Neural progenitor cell (in vitro differentiated cells): Measurements from ENCODE around the gene LRRC34. TPM values are rescaled to one million over a fixed set of nuclear protein-coding genes. Genes with fewer than 3 reads are reported as not detected.

Source experiments
- DNase-seq: peaks from one replicate; pipeline ENCODE4 v3.0.0-alpha.2; 2016; ENCODE audit warnings: low spot score
- H2AFZ ChIP-seq: fragments of 200-600 bp; sonication (generic); replicated peaks from 2 replicates; pipeline ENCODE4 v1.6.1; 2016; ENCODE audit warnings: antibody characterized with exemption
- H3F3A ChIP-seq: fragments of 200-600 bp; sonication (generic); 2 replicates; pipeline ENCODE4 v1.6.1; 2016; ENCODE audit warnings: antibody characterized with exemption, low read depth
- H3K27ac ChIP-seq: fragments of 200-600 bp; sonication (generic); 2 replicates; pipeline ENCODE4 v1.5.1; 2016; ENCODE audit warnings: mild to moderate bottlenecking
- H3K27me3 ChIP-seq: fragments of 200-600 bp; sonication (generic); 2 replicates; pipeline ENCODE4 v1.6.1; 2016; ENCODE audit warnings: mild to moderate bottlenecking, moderate library complexity
- H3K36me3 ChIP-seq: fragments of 200-600 bp; sonication (generic); 2 replicates; pipeline ENCODE4 v1.5.1; 2016
- H3K4me1 ChIP-seq: fragments of 200-600 bp; sonication (generic); 2 replicates; pipeline ENCODE4 v1.6.1; 2016; ENCODE audit warnings: mixed run types
- H3K4me2 ChIP-seq: fragments of 200-600 bp; sonication (generic); 2 replicates; pipeline ENCODE4 v1.6.1; 2016
- H3K4me3 ChIP-seq: fragments of 200-600 bp; sonication (generic); 2 replicates; pipeline ENCODE4 v1.5.1; 2016
- H3K79me2 ChIP-seq: fragments of 200-600 bp; sonication (generic); 2 replicates; pipeline ENCODE4 v1.6.1; 2016; ENCODE audit warnings: low read depth
- H3K9ac ChIP-seq: fragments of 200-600 bp; sonication (generic); 2 replicates; pipeline ENCODE4 v1.6.1; 2016
- H3K9me3 ChIP-seq: fragments of 200-600 bp; sonication (generic); 2 replicates; pipeline ENCODE4 v1.5.1; 2016; ENCODE audit warnings: low read depth
- H4K20me1 ChIP-seq: fragments of 200-600 bp; sonication (generic); 2 replicates; pipeline ENCODE4 v1.6.1; 2016; ENCODE audit warnings: low read depth
- H3K27ac Mint-ChIP-seq: 3 replicates; pipeline ENCODE4 v1.8.0; 2021; ENCODE audit warnings: mixed read lengths
- H3K27me3 Mint-ChIP-seq: 2 replicates; pipeline ENCODE4 v1.8.0; 2022; ENCODE audit warnings: low read depth, mild to moderate bottlenecking, inconsistent platforms, moderate library complexity, mixed read lengths; ENCODE audit not compliant: insufficient read depth
- H3K36me3 Mint-ChIP-seq: 3 replicates; pipeline ENCODE4 v1.8.0; 2021; ENCODE audit warnings: mixed read lengths
- H3K4me1 Mint-ChIP-seq: 3 replicates; pipeline ENCODE4 v1.8.0; 2021; ENCODE audit warnings: mixed read lengths
- H3K4me3 Mint-ChIP-seq: 3 replicates; pipeline ENCODE4 v1.8.0; 2021; ENCODE audit warnings: mild to moderate bottlenecking, moderate library complexity, mixed read lengths
- H3K9me3 Mint-ChIP-seq: 3 replicates; pipeline ENCODE4 v1.8.0; 2020; ENCODE audit warnings: mixed read lengths
- CTCF ChIP-seq: fragments of 200-600 bp; sonication (generic); IDR thresholded peaks from 2 replicates; pipeline ENCODE4 v1.5.1; 2017; ENCODE audit warnings: antibody characterized with exemption, mild to moderate bottlenecking
- EZH2 ChIP-seq: fragments of 200-600 bp; sonication (generic); IDR thresholded peaks from 2 replicates; pipeline ENCODE4 v1.6.1; 2017; ENCODE audit warnings: antibody characterized with exemption, mild to moderate bottlenecking, moderate library complexity
- EZH2phosphoT487 ChIP-seq: fragments of 200-600 bp; sonication (generic); IDR thresholded peaks from 2 replicates; pipeline ENCODE4 v1.6.1; 2017; ENCODE audit warnings: antibody characterized with exemption
- total RNA-seq: library from RNA; depleted of rRNA; stranded (reverse); fragments of >200 nt; gene quantifications from 2 replicates; pipeline ENCODE4 v1.2.3, GENCODE V29; 2015; ENCODE audit warnings: low replicate concordance

Gene LRRC34
- total RNA-seq, 1 donor from 2014 or later = 54.8 TPM

GRCh38 chr3:169764882-169765612 lies 47.7 kb downstream of the LRRC34 start, which contains the start of gene TERC:
Gene TERC (minus strand): TSS chr3:169765060.
- Histone ChIP-seq H3K79me2 (no peaks in the 10 kb centered on the region), H3K9me3 (no peaks in the 10 kb centered on the region), H3K9ac (peak within 1 kb of the TSS; percentile 48), H2AFZ (no peak within 1 kb of the TSS), H3K4me1 (no peaks in the 10 kb centered on the region), H3K27ac (no peak within 1 kb of the TSS), H3K4me3 (peak within 1 kb of the TSS; percentile 56), H3K4me2 (peak within 1 kb of the TSS; percentile 74), H4K20me1 (no peaks in the 10 kb centered on the region), H3K27me3 (no peaks in the 10 kb centered on the region), H3F3A (peaks cover 28% of the 10 kb centered on the region), H3K36me3 (no peaks in the 10 kb centered on the region)
- Mint-ChIP-seq H3K36me3 (peaks cover 4% of the 10 kb centered on the region), H3K4me1 (peaks cover 6% of the 10 kb centered on the region), H3K27me3 (peaks cover 4% of the 10 kb centered on the region), H3K4me3 (peak within 1 kb of the TSS; percentile 86), H3K27ac (no peak within 1 kb of the TSS), H3K9me3 (peaks cover 19% of the 10 kb centered on the region)
- no peak for TF ChIP-seq CTCF
- no peak for TF ChIP-seq EZH2phosphoT487
- TF ChIP-seq EZH2 = no peak
- peak; percentile 72 for DNase-seq

- peak overlapping the region; percentile 86 for H3K4me3 Mint-ChIP-seq
- no peak overlapping the region for H3K27ac ChIP-seq
- no peak for DNase-seq
These were observed 48.3 kb downstream of the LRRC34 start for GRCh38 chr3:169764312-169764881.

GRCh38 chr3:169760479-169760878 lies 52.2 kb downstream of the LRRC34 start:
- H3K4me1 Mint-ChIP-seq = peaks cover 2% of the 10 kb centered on the region
- Histone ChIP-seq H3F3A (no peaks in the 10 kb centered on the region), H2AFZ (no peak overlapping the region), H3K36me3 (no peaks in the 10 kb centered on the region), H3K9ac (no peak overlapping the region), H3K27me3 (no peaks in the 10 kb centered on the region), H3K4me3 (no peak overlapping the region), H3K9me3 (no peaks in the 10 kb centered on the region), H3K4me2 (no peak overlapping the region), H3K4me1 (no peaks in the 10 kb centered on the region), H3K27ac (no peak overlapping the region), H4K20me1 (no peaks in the 10 kb centered on the region), H3K79me2 (no peaks in the 10 kb centered on the region)
- peaks cover 17% of the 10 kb centered on the region for H3K9me3 Mint-ChIP-seq
- H3K4me3 Mint-ChIP-seq = no peak overlapping the region
- H3K27me3 Mint-ChIP-seq = peaks cover 3% of the 10 kb centered on the region
- TF ChIP-seq EZH2phosphoT487 = no peak
- TF ChIP-seq EZH2 = no peak
- no peak for TF ChIP-seq CTCF
- DNase-seq = no peak
- no peak overlapping the region for H3K27ac Mint-ChIP-seq
- H3K36me3 Mint-ChIP-seq = peaks cover 4% of the 10 kb centered on the region

More at GRCh38 chr3:169764312-169764881, 48.3 kb downstream of the LRRC34 start:
- H2AFZ ChIP-seq = no peak overlapping the region
- peaks cover 2% of the 10 kb centered on the region for H3K4me1 Mint-ChIP-seq
- no peaks in the 10 kb centered on the region for H3K79me2 ChIP-seq
- H3K9ac ChIP-seq = peak overlapping the region; percentile 48
- TF ChIP-seq CTCF = no peak
- TF ChIP-seq EZH2 = no peak
- no peak for TF ChIP-seq EZH2phosphoT487
- H3K9me3 Mint-ChIP-seq = peaks cover 21% of the 10 kb centered on the region
- no peaks in the 10 kb centered on the region for H3K27me3 ChIP-seq
- H3K27ac Mint-ChIP-seq = no peak overlapping the region
- no peaks in the 10 kb centered on the region for H3K4me1 ChIP-seq
- H3K27me3 Mint-ChIP-seq = peaks cover 4% of the 10 kb centered on the region
- peak overlapping the region; percentile 74 for H3K4me2 ChIP-seq
- peaks cover 22% of the 10 kb centered on the region for H3F3A ChIP-seq
- H3K36me3 Mint-ChIP-seq = peaks cover 4% of the 10 kb centered on the region
- no peaks in the 10 kb centered on the region for H3K36me3 ChIP-seq
- no peaks in the 10 kb centered on the region for H4K20me1 ChIP-seq
- peak overlapping the region; percentile 56 for H3K4me3 ChIP-seq
- H3K9me3 ChIP-seq = no peaks in the 10 kb centered on the region
